Gastrocnemius medialis (tissue), 4 donors: ENCODE results near the gene PRKG1.

ENCODE experiments used
- POLR2A ChIP-seq, 2 donors: fragments of 450-650 bp; IDR thresholded peaks; one replicate each; pipeline ENCODE4 v1.6.1; 2017; ENCODE audit warnings: antibody characterized with exemption in 2 of 2, mild to moderate bottlenecking in 2 of 2, moderate library complexity in 2 of 2
- TF ChIP-seq, protein P1 (sequence below), 5 experiments: fragments of 450-650 bp in 3 of 5; fragments of 200-600 bp in 2 of 5; sonication (generic) in 2 of 5; IDR thresholded peaks in 4 of 5; conservative IDR thresholded peaks in 1 of 5; 1 replicate in 4 of 5; 2 replicates in 1 of 5; pipeline ENCODE4 v1.5.1; 2016 to 2019; ENCODE audit warnings: antibody characterized with exemption in 5 of 5, mild to moderate bottlenecking in 3 of 5, moderate library complexity in 3 of 5

GRCh38 chr10:52100011-52100547, 1025.8 kb downstream of the PRKG1 start:
- TF ChIP-seq POLR2A (IDR thresholded peaks at IDR 0.05) = no peak
- TF ChIP-seq, protein P1, sequence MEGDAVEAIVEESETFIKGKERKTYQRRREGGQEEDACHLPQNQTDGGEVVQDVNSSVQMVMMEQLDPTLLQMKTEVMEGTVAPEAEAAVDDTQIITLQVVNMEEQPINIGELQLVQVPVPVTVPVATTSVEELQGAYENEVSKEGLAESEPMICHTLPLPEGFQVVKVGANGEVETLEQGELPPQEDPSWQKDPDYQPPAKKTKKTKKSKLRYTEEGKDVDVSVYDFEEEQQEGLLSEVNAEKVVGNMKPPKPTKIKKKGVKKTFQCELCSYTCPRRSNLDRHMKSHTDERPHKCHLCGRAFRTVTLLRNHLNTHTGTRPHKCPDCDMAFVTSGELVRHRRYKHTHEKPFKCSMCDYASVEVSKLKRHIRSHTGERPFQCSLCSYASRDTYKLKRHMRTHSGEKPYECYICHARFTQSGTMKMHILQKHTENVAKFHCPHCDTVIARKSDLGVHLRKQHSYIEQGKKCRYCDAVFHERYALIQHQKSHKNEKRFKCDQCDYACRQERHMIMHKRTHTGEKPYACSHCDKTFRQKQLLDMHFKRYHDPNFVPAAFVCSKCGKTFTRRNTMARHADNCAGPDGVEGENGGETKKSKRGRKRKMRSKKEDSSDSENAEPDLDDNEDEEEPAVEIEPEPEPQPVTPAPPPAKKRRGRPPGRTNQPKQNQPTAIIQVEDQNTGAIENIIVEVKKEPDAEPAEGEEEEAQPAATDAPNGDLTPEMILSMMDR (IDR thresholded peaks at IDR 0.05 in 4 of 5, conservative IDR thresholded peaks at IDR 0.05 in 1 of 5) = no peak
